Esophagus squamous epithelium (tissue), 5 donors: ENCODE measurements around the gene MXD4. TPM values are rescaled to one million over a fixed set of nuclear protein-coding genes. Genes with fewer than 3 reads are reported as not detected.

Experiments
- DNase-seq: peaks from one replicate; lab custom pipeline; 2025; lab: John Stamatoyannopoulos, UW
- H3K27ac ChIP-seq, 4 donors: fragments of 200-600 bp; sonication (generic); one replicate each; pipeline ENCODE4 v1.5.1; 2016 to 2019; ENCODE audit warnings: mild to moderate bottlenecking in 1 of 4
- H3K27me3 ChIP-seq, 4 donors: fragments of 200-600 bp; sonication (generic); 1 replicate in 3 of 4; 2 replicates in 1 of 4; pipeline versions ENCODE4 v1.5.1 to v1.6.0; 2017 to 2021; ENCODE audit warnings: antibody characterized with exemption in 1 of 4
- H3K36me3 ChIP-seq, 3 donors: fragments of 200-600 bp; sonication (generic); one replicate each; pipeline ENCODE4 v1.5.1; 2016 to 2019
- H3K4me1 ChIP-seq, 3 donors: fragments of 200-600 bp; sonication (generic); one replicate each; pipeline ENCODE4 v1.5.1; 2017 to 2019
- H3K4me3 ChIP-seq, 4 donors: fragments of 200-600 bp; sonication (generic); 1 replicate in 3 of 4; 2 replicates in 1 of 4; pipeline ENCODE4 v1.5.1; 2016 to 2019; ENCODE audit warnings: mild to moderate bottlenecking in 2 of 4, moderate library complexity in 1 of 4
- H3K9me3 ChIP-seq, 3 donors: fragments of 200-600 bp; sonication (generic); one replicate each; pipeline ENCODE4 v1.5.1; 2016 to 2019
- CTCF ChIP-seq, 6 experiments: fragments of 450-650 bp in 4 of 6; fragments of 200-600 bp in 2 of 6; sonication (generic) in 2 of 6; IDR thresholded peaks; one replicate each; pipeline ENCODE4 v1.5.1; 2016 to 2019; ENCODE audit warnings: antibody characterized with exemption in 6 of 6, mild to moderate bottlenecking in 4 of 6, moderate library complexity in 4 of 6
- POLR2A ChIP-seq, 4 donors: fragments of 450-650 bp; IDR thresholded peaks; one replicate each; pipeline ENCODE4 v1.6.1; 2017; ENCODE audit warnings: antibody characterized with exemption in 4 of 4, mild to moderate bottlenecking in 4 of 4, moderate library complexity in 3 of 4
- WGBS, 2 donors: methylation state at CpG; one replicate each; pipeline ENCODE4 v1.1.5; 2018; 5-methylcytosine and 5-hydroxymethylcytosine counted together
- intact Hi-C: fragments of 100-400 bp; cut with DNase I; formaldehyde crosslinking; loops from one replicate; pipeline ENCODE4 v1.15.0; 2022
- total RNA-seq, 4 donors: library from RNA; depleted of rRNA; stranded (reverse); fragments of >200 nt; gene quantifications; one replicate each; pipeline ENCODE4 v1.1.0, GENCODE V29; 2016
- donor health status: DM: yes; HTN: yes; CAD: no.

Gene MXD4
- total RNA-seq, 4 donors from 2014 or later = 12.9 to 32.2 (median 27.8) TPM

- TF ChIP-seq POLR2A (IDR thresholded peaks at IDR 0.05) (no peak), CTCF (IDR thresholded peaks at IDR 0.05) (no peak)
- no peaks in the 10 kb centered on the region for H3K9me3 ChIP-seq
- no peak for DNase-seq
- H3K4me1 ChIP-seq = peaks cover 54 to 82% (median 60%) of the 10 kb centered on the region in 3 donors
- intact Hi-C loops = no loop called here
- H3K27me3 ChIP-seq = no peaks in the 10 kb centered on the region
- peak overlapping the region; percentile 87 to 98 (median 93) for H3K4me3 ChIP-seq
- H3K36me3 ChIP-seq = peaks cover 0 to 35% (median 0%) of the 10 kb centered on the region in 3 donors
- 13 to 31% methylated on average over 5 to 9 of the region's 23 CpGs for WGBS, 2 donors
- H3K27ac ChIP-seq = peak overlapping the region; percentile 90 to 98 (median 94)
Measured at GRCh38 chr4:2260344-2261109, 1.4 kb downstream of the MXD4 start.

- H3K27ac ChIP-seq = peak overlapping the region; percentile 90 to 98 (median 94)
- H3K4me1 ChIP-seq = peaks cover 57 to 84% (median 61%) of the 10 kb centered on the region in 3 donors
- H3K4me3 ChIP-seq = peak overlapping the region in 3 of 4 donors; percentile 91 to 98 (median 95)
- H3K36me3 ChIP-seq = peaks cover 0 to 39% (median 0%) of the 10 kb centered on the region in 3 donors
- intact Hi-C loops = loop anchor here (10.0 kb wide), 1 partner anchor 155 kb away; the partner anchor contains the start of genes CFAP99 and ZFYVE28
- WGBS, 2 donors = 97% methylated on average over 6 of the region's 15 CpGs; no CpG with 5 or more reads in 1 of the 2 donors
- H3K9me3 ChIP-seq = no peaks in the 10 kb centered on the region
- no peaks in the 10 kb centered on the region for H3K27me3 ChIP-seq
- TF ChIP-seq POLR2A (IDR thresholded peaks at IDR 0.05) (no peak), CTCF (IDR thresholded peaks at IDR 0.05) (no peak)
- DNase-seq = no peak
Measured at GRCh38 chr4:2259541-2260343, 2.2 kb downstream of the MXD4 start.

- intact Hi-C loops = loop anchor here (10.0 kb wide), 1 partner anchor 156 kb away; the partner anchor contains the start of genes CFAP99 and ZFYVE28
- TF ChIP-seq CTCF (IDR thresholded peaks at IDR 0.05) (no peak), POLR2A (IDR thresholded peaks at IDR 0.05) (no peak)
- 89 to 100% methylated on average over 3 of the region's 13 CpGs for WGBS, 2 donors
Measured at GRCh38 chr4:2259036-2259540, 2.8 kb downstream of the MXD4 start.

GRCh38 chr4:2258091-2259035 lies 3.5 kb downstream of the MXD4 start:
- Histone ChIP-seq H3K27ac (peak overlapping the region; percentile 90 to 98 (median 94)), H3K27me3 (no peaks in the 10 kb centered on the region), H3K4me3 (no peak overlapping the region), H3K9me3 (no peaks in the 10 kb centered on the region), H3K36me3 (peaks cover 0 to 53% (median 0%) of the 10 kb centered on the region in 3 donors), H3K4me1 (peaks cover 57 to 86% (median 61%) of the 10 kb centered on the region in 3 donors)
- no peak for DNase-seq
- intact Hi-C loops = loop anchor here (10.0 kb wide), 1 partner anchor 156 kb away; the partner anchor contains the start of genes CFAP99 and ZFYVE28
- TF ChIP-seq CTCF (IDR thresholded peaks at IDR 0.05) (no peak), POLR2A (IDR thresholded peaks at IDR 0.05) (no peak)
- 93 to 100% methylated on average over 1 to 3 of the region's 18 CpGs for WGBS, 2 donors

More at GRCh38 chr4:2259036-2259540, 2.8 kb downstream of the MXD4 start:
- peaks cover 0 to 46% (median 0%) of the 10 kb centered on the region in 3 donors for H3K36me3 ChIP-seq
- peaks cover 57 to 86% (median 61%) of the 10 kb centered on the region in 3 donors for H3K4me1 ChIP-seq
- DNase-seq = no peak
- peak overlapping the region; percentile 90 to 98 (median 94) for H3K27ac ChIP-seq
- H3K4me3 ChIP-seq = peak overlapping the region in 2 of 4 donors; percentile 95 to 98
- H3K9me3 ChIP-seq = no peaks in the 10 kb centered on the region
- H3K27me3 ChIP-seq = no peaks in the 10 kb centered on the region
